HUES6 (cell line): ENCODE data around the gene PPDPF.
A peak's percentile ranks its signal among the peaks of the same experiment; 100 is the strongest.
"Not testable (repeated sequence)": the region's sequence is repeated elsewhere in the genome, so short reads cannot be mapped to it uniquely, and the experiment has no call there.

Experiments
- H3K27ac ChIP-seq: 2 replicates; pipeline ENCODE4 v1.7.0; 2013; ENCODE audit warnings: low read depth, mild to moderate bottlenecking, low read length, inconsistent platforms
- H3K27me3 ChIP-seq: 2 replicates; pipeline ENCODE4 v1.6.1; 2013; ENCODE audit warnings: low read length; ENCODE audit not compliant: control insufficient read depth, insufficient read depth
- H3K36me3 ChIP-seq: 2 replicates; pipeline ENCODE4 v1.6.1; 2013; ENCODE audit warnings: low read length; ENCODE audit not compliant: control insufficient read depth, insufficient read depth
- H3K4me1 ChIP-seq: 2 replicates; pipeline ENCODE4 v1.6.1; 2013; ENCODE audit warnings: low read length; ENCODE audit not compliant: control insufficient read depth, insufficient read depth
- H3K4me3 ChIP-seq: 2 replicates; pipeline ENCODE4 v1.5.1; 2013; ENCODE audit warnings: low read depth, low read length
- H3K9ac ChIP-seq: one replicate; pipeline ENCODE4 v1.6.1; 2013; ENCODE audit warnings: mild to moderate bottlenecking, low read length
- H3K9me3 ChIP-seq: 2 replicates; pipeline ENCODE4 v1.6.1; 2013; ENCODE audit warnings: low read depth, low read length; ENCODE audit not compliant: control insufficient read depth, insufficient read depth

PPDPF gene

GRCh38 chr20:63554361-63555278 is 34.1 kb downstream of the PPDPF start:
- H3K27ac ChIP-seq: no peak overlapping the region
- H3K4me3 ChIP-seq: peak overlapping the region; percentile 94

GRCh38 chr20:63555661-63556381 is 35.3 kb downstream of the PPDPF start:
- no peak overlapping the region for H3K4me3 ChIP-seq
- H3K4me1 ChIP-seq: peaks cover 27% of the 10 kb centered on the region
- peaks cover 3% of the 10 kb centered on the region; the same call in 1 of the 2 replicates for H3K36me3 ChIP-seq
- no peaks in the 10 kb centered on the region for H3K27me3 ChIP-seq
- H3K27ac ChIP-seq: no peak overlapping the region
- H3K9me3 ChIP-seq: no peaks in the 10 kb centered on the region
- H3K9ac ChIP-seq: no peak overlapping the region

More at GRCh38 chr20:63554361-63555278, 34.1 kb downstream of the PPDPF start:
- Histone ChIP-seq H3K36me3 (no peaks in the 10 kb centered on the region), H3K27me3 (no peaks in the 10 kb centered on the region), H3K4me1 (peaks cover 27% of the 10 kb centered on the region), H3K9ac (no peak overlapping the region), H3K9me3 (no peaks in the 10 kb centered on the region)

GRCh38 chr20:63556873-63557478 is 36.4 kb downstream of the PPDPF start:
- no peaks in the 10 kb centered on the region for H3K27me3 ChIP-seq
- peaks cover 10% of the 10 kb centered on the region; the same call in 1 of the 2 replicates for H3K36me3 ChIP-seq
- no peak overlapping the region for H3K4me3 ChIP-seq
- H3K9me3 ChIP-seq: no peaks in the 10 kb centered on the region
- H3K9ac ChIP-seq: no peak overlapping the region
- H3K4me1 ChIP-seq: peaks cover 22% of the 10 kb centered on the region
- no peak overlapping the region for H3K27ac ChIP-seq

- Histone ChIP-seq H3K9me3 (no peaks in the 10 kb centered on the region), H3K27me3 (no peaks in the 10 kb centered on the region), H3K4me1 (peaks cover 16% of the 10 kb centered on the region), H3K27ac (no peak overlapping the region), H3K9ac (no peak overlapping the region), H3K36me3 (peaks cover 10% of the 10 kb centered on the region; the same call in 1 of the 2 replicates), H3K4me3 (no peak overlapping the region)
These were observed 36.9 kb downstream of the PPDPF start for GRCh38 chr20:63557481-63557891.

- no peak overlapping the region for H3K4me3 ChIP-seq
- H3K9ac ChIP-seq: no peak overlapping the region
- peaks cover 17% of the 10 kb centered on the region; the same call in 1 of the 2 replicates for H3K36me3 ChIP-seq
- peaks cover 10% of the 10 kb centered on the region; the same call in 1 of the 2 replicates for H3K4me1 ChIP-seq
- no peaks in the 10 kb centered on the region for H3K27me3 ChIP-seq
- no peaks in the 10 kb centered on the region for H3K9me3 ChIP-seq
- no peak overlapping the region for H3K27ac ChIP-seq
These were observed 38.4 kb downstream of the PPDPF start for GRCh38 chr20:63558804-63559484.

GRCh38 chr20:63559485-63560332 is 39.1 kb downstream of the PPDPF start:
- H3K9ac ChIP-seq, H3K4me1 ChIP-seq, H3K9me3 ChIP-seq, H3K27ac ChIP-seq, H3K4me3 ChIP-seq, H3K27me3 ChIP-seq: not testable (repeated sequence)
- peaks cover 19% of the 10 kb centered on the region for H3K36me3 ChIP-seq

- no peaks in the 10 kb centered on the region for H3K9me3 ChIP-seq
These were observed 39.8 kb downstream of the PPDPF start for GRCh38 chr20:63560333-63560805.

GRCh38 chr20:63560856-63561609 is 40.5 kb downstream of the PPDPF start:
- no peak overlapping the region for H3K9ac ChIP-seq
- no peak overlapping the region for H3K4me3 ChIP-seq
- peaks cover 19% of the 10 kb centered on the region for H3K36me3 ChIP-seq
- H3K4me1 ChIP-seq: peaks cover 6% of the 10 kb centered on the region; the same call in 1 of the 2 replicates
- H3K27ac ChIP-seq: no peak overlapping the region
- H3K27me3 ChIP-seq: no peaks in the 10 kb centered on the region
- no peaks in the 10 kb centered on the region for H3K9me3 ChIP-seq

More at GRCh38 chr20:63560333-63560805, 39.8 kb downstream of the PPDPF start:
- no peak overlapping the region for H3K27ac ChIP-seq
- H3K4me3 ChIP-seq: no peak overlapping the region
- H3K36me3 ChIP-seq: peaks cover 19% of the 10 kb centered on the region
- no peak overlapping the region for H3K9ac ChIP-seq
- peaks cover 6% of the 10 kb centered on the region; the same call in 1 of the 2 replicates for H3K4me1 ChIP-seq
- no peaks in the 10 kb centered on the region for H3K27me3 ChIP-seq

GRCh38 chr20:63561624-63562396 is 41.2 kb downstream of the PPDPF start:
- H3K4me3 ChIP-seq: no peak overlapping the region
- peaks cover 21% of the 10 kb centered on the region for H3K36me3 ChIP-seq
- H3K27me3 ChIP-seq: no peaks in the 10 kb centered on the region
- peaks cover 6% of the 10 kb centered on the region; the same call in 1 of the 2 replicates for H3K4me1 ChIP-seq
- no peak overlapping the region for H3K9ac ChIP-seq
- H3K27ac ChIP-seq: no peak overlapping the region
- no peaks in the 10 kb centered on the region for H3K9me3 ChIP-seq
